ENCODE results near the gene SIRT6. TPM values are rescaled to one million over a fixed set of nuclear protein-coding genes. Genes with fewer than 3 reads are reported as not detected.

The SIRT6 gene
- polyA plus RNA-seq, 3 donors, result 0.57 to 50.3 (median 1.2) TPM

GRCh38 chr19:4198467-4199126 is 16.2 kb upstream of the SIRT6 start:
- Histone ChIP-seq H3K27ac (ENCODE audit: low read depth in 1 of 2, low read length in 2 of 2) (no peak overlapping the region), H3K36me3 (replicated peaks in 1 of 2; ENCODE audit: control insufficient read depth in 1 of 2, insufficient read depth in 2 of 2, low read length in 2 of 2) (no peaks in the 10 kb centered on the region), H3K4me2 (replicated peaks; ENCODE audit: extremely low read depth, low read length, poor library complexity, severe bottlenecking) (no peak overlapping the region), H4K20me1 (ENCODE audit: insufficient read depth, low read length) (no peaks in the 10 kb centered on the region), H3K9me3 (replicated peaks in 1 of 2; ENCODE audit: control insufficient read depth in 1 of 2, insufficient read depth in 1 of 2, low read length in 2 of 2) (peaks cover 0 to 11% of the 10 kb centered on the region in 2 donors), H3K27me3 (ENCODE audit: control insufficient read depth in 2 of 2, insufficient read depth in 2 of 2, low read length in 2 of 2) (peaks cover 5 to 24% of the 10 kb centered on the region in 2 donors), H2AFZ (ENCODE audit: insufficient read depth, low read depth, low read length, poor library complexity, severe bottlenecking) (no peak overlapping the region), H3K4me3 (replicated peaks in 1 of 3; ENCODE audit: low read depth in 2 of 3, low read length in 3 of 3) (no peak overlapping the region), H3K4me1 (ENCODE audit: control insufficient read depth in 1 of 2, insufficient read depth in 2 of 2, low read length in 2 of 2) (no peaks in the 10 kb centered on the region), H3K79me2 (ENCODE audit: insufficient read depth, low read length) (no peaks in the 10 kb centered on the region), H3K9ac (ENCODE audit: insufficient read depth, low read length, poor library complexity, severe bottlenecking) (no peak overlapping the region)
- Mint-ChIP-seq H3K9me3 (peaks cover 8 to 14% (median 12%) of the 10 kb centered on the region in 7 donors), H3K4me3 (peak overlapping the region in 1 of 2 donors; percentile 50), H3K27me3 (ENCODE audit: low read depth in 3 of 3) (peaks cover 18 to 43% (median 35%) of the 10 kb centered on the region in 3 donors), H3K36me3 (peaks cover 7 to 8% of the 10 kb centered on the region in 2 donors), H3K4me1 (no peaks in the 10 kb centered on the region), H3K27ac (no peak overlapping the region)
- TF ChIP-seq CTCF (IDR thresholded peaks at IDR 0.05), result no peak
- DNase-seq, result no peak
- WGBS (ENCODE audit: insufficient coverage), result 17% methylated on average over 14 of the region's 28 CpGs
- intact Hi-C loops (cut with micrococcal nuclease), result no loop called here

GRCh38 chr19:4197625-4198466 is 15.5 kb upstream of the SIRT6 start:
- intact Hi-C loops (cut with micrococcal nuclease), result no loop called here
- Mint-ChIP-seq H3K9me3 (peaks cover 8 to 14% (median 12%) of the 10 kb centered on the region in 7 donors), H3K27ac (no peak overlapping the region), H3K36me3 (peaks cover 7 to 8% of the 10 kb centered on the region in 2 donors), H3K4me1 (no peaks in the 10 kb centered on the region), H3K27me3 (ENCODE audit: low read depth in 3 of 3) (peaks cover 20 to 48% (median 38%) of the 10 kb centered on the region in 3 donors), H3K4me3 (peak overlapping the region in 1 of 2 donors; percentile 86)
- Histone ChIP-seq H3K36me3 (replicated peaks in 1 of 2; ENCODE audit: control insufficient read depth in 1 of 2, insufficient read depth in 2 of 2, low read length in 2 of 2) (no peaks in the 10 kb centered on the region), H3K4me1 (ENCODE audit: control insufficient read depth in 1 of 2, insufficient read depth in 2 of 2, low read length in 2 of 2) (no peaks in the 10 kb centered on the region), H3K9me3 (replicated peaks in 1 of 2; ENCODE audit: control insufficient read depth in 1 of 2, insufficient read depth in 1 of 2, low read length in 2 of 2) (peaks cover 0 to 11% of the 10 kb centered on the region in 2 donors), H3K4me2 (replicated peaks; ENCODE audit: extremely low read depth, low read length, poor library complexity, severe bottlenecking) (no peak overlapping the region), H4K20me1 (ENCODE audit: insufficient read depth, low read length) (no peaks in the 10 kb centered on the region), H3K79me2 (ENCODE audit: insufficient read depth, low read length) (no peaks in the 10 kb centered on the region), H3K27ac (ENCODE audit: low read depth in 1 of 2, low read length in 2 of 2) (no peak overlapping the region), H2AFZ (ENCODE audit: insufficient read depth, low read depth, low read length, poor library complexity, severe bottlenecking) (no peak overlapping the region), H3K4me3 (replicated peaks in 1 of 3; ENCODE audit: low read depth in 2 of 3, low read length in 3 of 3) (no peak overlapping the region), H3K27me3 (ENCODE audit: control insufficient read depth in 2 of 2, insufficient read depth in 2 of 2, low read length in 2 of 2) (peaks cover 5 to 24% of the 10 kb centered on the region in 2 donors), H3K9ac (ENCODE audit: insufficient read depth, low read length, poor library complexity, severe bottlenecking) (no peak overlapping the region)
- WGBS (ENCODE audit: insufficient coverage), result 21% methylated on average over 52 of the region's 70 CpGs
- DNase-seq, result no peak
- TF ChIP-seq CTCF (IDR thresholded peaks at IDR 0.05), result no peak

Measured in CD14-positive monocyte (primary cell).